Measurements from ENCODE around the gene CST5. TPM values are rescaled to one million over a fixed set of nuclear protein-coding genes. Genes with fewer than 3 reads are reported as not detected.
"Not testable (repeated sequence)": the region's sequence is repeated elsewhere in the genome, so short reads cannot be mapped to it uniquely, and the experiment has no call there.

Gene CST5
- total RNA-seq, 1 donor: not detected

DNA sequence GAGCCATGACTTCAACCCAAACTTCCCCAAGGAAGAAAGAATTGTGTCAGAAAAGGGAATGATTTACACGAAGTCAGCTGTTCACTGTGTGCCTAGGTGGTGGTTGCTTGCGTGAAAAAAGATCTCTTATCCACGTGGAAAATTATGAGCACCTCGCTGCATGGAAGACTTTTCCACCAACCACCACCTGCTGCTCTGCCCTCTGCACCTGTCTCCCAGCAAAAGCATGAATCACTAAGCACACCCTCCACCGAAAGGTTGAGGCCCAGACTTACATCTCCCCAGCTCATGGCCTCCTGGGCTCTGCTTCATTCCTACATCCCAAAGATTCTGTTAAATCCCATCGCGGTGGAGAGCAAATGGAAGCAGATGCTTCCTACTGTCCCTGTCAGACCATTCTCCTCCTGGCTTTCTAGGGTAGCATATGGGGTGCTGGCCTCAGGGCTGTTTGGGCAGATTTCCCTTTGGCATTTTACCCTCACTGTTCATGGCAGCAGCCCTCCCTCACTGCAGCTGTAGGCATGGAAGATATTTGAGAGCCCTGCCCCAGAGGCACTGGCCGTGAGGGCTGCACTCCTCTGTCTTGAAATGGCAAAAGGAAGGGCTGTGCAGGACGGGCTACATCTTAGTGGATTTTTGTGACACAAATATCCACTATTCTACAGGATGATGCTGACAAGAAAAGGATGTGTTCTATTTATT is 37.6 kb upstream of the CST5 start:
- H3K4me3 ChIP-seq (ENCODE audit: low read depth, low read length): no peak overlapping the region
- no peak for DNase-seq (ENCODE audit: low read depth)
- TF ChIP-seq, protein P1, sequence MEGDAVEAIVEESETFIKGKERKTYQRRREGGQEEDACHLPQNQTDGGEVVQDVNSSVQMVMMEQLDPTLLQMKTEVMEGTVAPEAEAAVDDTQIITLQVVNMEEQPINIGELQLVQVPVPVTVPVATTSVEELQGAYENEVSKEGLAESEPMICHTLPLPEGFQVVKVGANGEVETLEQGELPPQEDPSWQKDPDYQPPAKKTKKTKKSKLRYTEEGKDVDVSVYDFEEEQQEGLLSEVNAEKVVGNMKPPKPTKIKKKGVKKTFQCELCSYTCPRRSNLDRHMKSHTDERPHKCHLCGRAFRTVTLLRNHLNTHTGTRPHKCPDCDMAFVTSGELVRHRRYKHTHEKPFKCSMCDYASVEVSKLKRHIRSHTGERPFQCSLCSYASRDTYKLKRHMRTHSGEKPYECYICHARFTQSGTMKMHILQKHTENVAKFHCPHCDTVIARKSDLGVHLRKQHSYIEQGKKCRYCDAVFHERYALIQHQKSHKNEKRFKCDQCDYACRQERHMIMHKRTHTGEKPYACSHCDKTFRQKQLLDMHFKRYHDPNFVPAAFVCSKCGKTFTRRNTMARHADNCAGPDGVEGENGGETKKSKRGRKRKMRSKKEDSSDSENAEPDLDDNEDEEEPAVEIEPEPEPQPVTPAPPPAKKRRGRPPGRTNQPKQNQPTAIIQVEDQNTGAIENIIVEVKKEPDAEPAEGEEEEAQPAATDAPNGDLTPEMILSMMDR (IDR thresholded peaks at IDR 0.05; ENCODE audit: insufficient read depth, low read length): no peak

DNA sequence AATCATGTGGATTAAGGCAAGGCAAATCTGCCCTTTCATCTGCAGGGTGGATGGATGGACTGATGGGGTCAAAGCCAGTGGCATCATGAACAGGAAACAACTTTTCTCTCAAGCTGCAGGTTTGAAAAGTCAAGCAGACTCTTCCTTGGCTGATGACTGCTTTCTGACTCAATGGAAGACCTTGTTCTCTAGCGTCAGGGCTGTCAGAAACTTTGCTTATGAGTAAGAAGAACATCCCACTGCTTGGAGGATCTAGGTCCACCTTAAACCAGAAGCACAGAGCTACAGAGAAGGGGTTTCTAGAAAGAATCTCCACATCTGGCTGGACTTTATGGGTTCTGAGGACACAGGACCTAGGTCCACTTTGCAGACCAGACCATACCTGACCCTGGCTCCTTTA is 36.3 kb upstream of the CST5 start:
- TF ChIP-seq, protein P1 (IDR thresholded peaks at IDR 0.05; ENCODE audit: insufficient read depth, low read length): no peak
- no peak for DNase-seq (ENCODE audit: low read depth)
- H3K4me3 ChIP-seq (ENCODE audit: low read depth, low read length): no peak overlapping the region

DNA sequence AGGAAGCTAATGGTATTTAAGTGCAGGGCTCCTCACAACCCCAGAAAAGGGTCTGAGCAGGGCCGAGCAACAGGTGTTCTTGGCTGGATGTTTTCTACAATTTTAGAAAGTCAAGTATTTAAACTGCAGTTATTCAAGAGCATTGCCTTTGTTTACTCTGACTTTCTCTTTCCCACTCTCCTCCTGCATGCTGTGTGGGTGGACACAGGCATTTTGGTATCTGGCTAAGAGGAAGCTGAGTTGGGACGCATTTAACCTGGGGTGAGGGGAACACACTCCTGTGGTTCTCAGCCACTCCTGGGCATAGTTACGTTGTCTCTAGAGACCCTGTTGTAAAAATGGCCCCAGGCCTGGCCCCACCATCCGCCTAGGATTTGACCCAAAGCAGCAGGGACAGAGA is 34.9 kb upstream of the CST5 start:
- not testable (repeated sequence) for H3K4me3 ChIP-seq (ENCODE audit: low read depth, low read length); DNase-seq (ENCODE audit: low read depth)

DNA sequence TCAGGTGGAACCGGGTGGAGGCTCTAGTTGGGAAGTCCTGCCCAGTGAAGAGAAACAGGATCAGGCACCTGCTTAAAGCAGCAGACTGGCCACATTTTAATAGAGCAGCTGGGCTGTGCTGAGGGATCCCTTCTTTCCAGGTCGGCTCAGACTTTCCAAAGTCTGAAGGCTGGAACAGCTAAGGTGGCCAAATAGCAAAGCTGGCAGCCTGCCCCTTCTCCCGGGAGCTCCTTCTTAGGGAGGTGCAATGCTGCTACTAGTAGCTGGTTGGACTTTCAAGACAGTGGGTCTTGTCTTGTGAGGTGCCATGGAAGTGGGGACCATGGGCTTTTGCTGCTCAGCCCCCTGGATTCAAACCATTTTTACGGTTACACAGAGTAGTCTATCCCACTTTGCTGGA is 30.7 kb upstream of the CST5 start:
- H3K4me3 ChIP-seq (ENCODE audit: low read depth, low read length): no peak overlapping the region
- DNase-seq (ENCODE audit: low read depth): no peak
- TF ChIP-seq, protein P1 (IDR thresholded peaks at IDR 0.05; ENCODE audit: insufficient read depth, low read length): no peak

DNA sequence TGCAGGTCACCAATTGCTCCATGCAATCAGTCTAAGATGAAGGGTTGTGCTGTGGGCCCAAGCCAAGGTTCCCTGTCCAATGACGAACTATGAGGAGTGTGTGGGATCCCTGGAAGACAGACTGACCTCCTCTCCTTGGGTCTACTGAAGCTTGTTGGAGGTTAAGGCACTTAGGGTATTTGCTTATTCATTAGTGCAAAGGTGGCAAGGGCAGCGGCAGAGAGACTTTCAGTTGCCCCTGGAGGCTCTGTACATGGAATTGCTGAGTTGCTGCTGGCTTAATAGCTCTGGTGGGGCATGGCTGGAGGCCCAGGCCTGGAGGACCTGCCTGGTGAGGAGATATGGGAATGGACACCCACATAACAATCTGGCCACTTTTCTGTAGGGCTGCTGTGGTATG is 29.8 kb upstream of the CST5 start:
- TF ChIP-seq, protein P1 (IDR thresholded peaks at IDR 0.05; ENCODE audit: insufficient read depth, low read length): no peak
- DNase-seq (ENCODE audit: low read depth): no peak
- H3K4me3 ChIP-seq (ENCODE audit: low read depth, low read length): no peak overlapping the region

DNA sequence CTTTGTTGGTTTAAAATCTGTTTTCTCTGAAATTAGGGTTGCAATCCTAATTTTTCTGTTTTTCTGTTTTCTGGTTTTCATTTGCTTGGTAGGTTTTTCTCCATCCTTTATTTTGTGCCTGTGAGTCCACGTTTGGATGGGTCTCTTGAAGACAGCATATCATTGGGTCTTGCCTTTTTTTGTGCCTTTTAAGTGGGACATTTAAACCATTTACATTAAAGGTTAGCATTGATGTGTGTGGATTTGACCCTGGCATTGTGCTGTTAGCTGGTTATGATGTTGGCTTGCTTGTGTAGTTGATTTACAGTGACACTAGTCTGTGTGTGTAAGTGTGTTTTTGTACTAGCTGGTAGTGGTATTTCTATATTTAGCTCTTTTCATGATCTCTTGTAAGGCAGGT is 28.0 kb upstream of the CST5 start:
- DNase-seq (ENCODE audit: low read depth): no peak
- no peak overlapping the region for H3K4me3 ChIP-seq (ENCODE audit: low read depth, low read length)
- TF ChIP-seq, protein P1 (IDR thresholded peaks at IDR 0.05; ENCODE audit: insufficient read depth, low read length): no peak

DNA sequence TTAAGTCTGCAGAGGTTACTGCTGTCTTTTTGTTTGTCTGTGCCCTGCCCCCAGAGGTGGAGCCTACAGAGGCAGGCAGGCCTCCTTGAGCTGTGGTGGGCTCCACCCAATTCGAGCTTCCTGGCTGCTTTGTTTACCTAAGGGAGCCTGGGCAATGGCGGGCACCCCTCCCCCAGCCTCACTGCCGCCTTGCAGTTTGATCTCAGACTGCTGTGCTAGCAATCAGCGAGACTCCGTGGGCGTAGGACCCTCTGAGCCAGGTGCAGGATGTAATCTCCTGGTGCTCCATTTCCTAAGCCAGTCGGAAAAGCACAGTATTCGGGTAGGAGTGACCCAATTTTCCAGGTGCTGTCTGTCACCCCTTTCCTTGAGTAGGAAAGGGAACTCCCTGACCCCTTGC is 22.8 kb upstream of the CST5 start:
- DNase-seq (ENCODE audit: low read depth); H3K4me3 ChIP-seq (ENCODE audit: low read depth, low read length): not testable (repeated sequence)

DNA sequence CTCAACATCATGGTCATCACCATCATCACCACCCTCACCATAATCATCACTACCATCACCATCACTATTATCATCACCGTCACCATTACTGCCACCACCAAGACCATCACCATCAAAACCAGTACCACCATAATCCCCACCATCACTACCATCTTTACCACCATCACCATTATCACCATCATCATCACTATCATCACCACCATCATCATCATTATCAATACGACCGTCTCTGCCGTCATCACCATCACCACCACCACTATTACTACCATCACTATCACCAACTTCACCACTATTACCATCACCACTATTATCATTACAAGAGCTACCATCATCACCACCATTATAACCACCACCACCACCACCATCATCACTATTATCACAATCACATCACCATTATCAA is 11.3 kb upstream of the CST5 start:
- not testable (repeated sequence) for H3K4me3 ChIP-seq (ENCODE audit: low read depth, low read length); DNase-seq (ENCODE audit: low read depth)

All from fibroblast of the aortic adventitia (primary cell).